Measurements from ENCODE around the gene RANBP3.

- TF ChIP-seq CTCF (IDR thresholded peaks at IDR 0.05; ENCODE audit: low read length) (no peak), EZH2 (IDR thresholded peaks at IDR 0.05; ENCODE audit: borderline replicate concordance, low read length) (no peak)
Observed at GRCh38 chr19:5974721-5975387, 3.1 kb downstream of the RANBP3 start.
